ENCODE results near the gene FLACC1. TPM values are rescaled to one million over a fixed set of nuclear protein-coding genes. Genes with fewer than 3 reads are reported as not detected.

Gene FLACC1
- total and polyA plus RNA-seq, 9 of the 15 experiments (the other 6 are each of a cell fraction or from before 2014, with no cell fraction given): 0.07 to 0.68 (median 0.22) TPM; not detected in 2

DNA sequence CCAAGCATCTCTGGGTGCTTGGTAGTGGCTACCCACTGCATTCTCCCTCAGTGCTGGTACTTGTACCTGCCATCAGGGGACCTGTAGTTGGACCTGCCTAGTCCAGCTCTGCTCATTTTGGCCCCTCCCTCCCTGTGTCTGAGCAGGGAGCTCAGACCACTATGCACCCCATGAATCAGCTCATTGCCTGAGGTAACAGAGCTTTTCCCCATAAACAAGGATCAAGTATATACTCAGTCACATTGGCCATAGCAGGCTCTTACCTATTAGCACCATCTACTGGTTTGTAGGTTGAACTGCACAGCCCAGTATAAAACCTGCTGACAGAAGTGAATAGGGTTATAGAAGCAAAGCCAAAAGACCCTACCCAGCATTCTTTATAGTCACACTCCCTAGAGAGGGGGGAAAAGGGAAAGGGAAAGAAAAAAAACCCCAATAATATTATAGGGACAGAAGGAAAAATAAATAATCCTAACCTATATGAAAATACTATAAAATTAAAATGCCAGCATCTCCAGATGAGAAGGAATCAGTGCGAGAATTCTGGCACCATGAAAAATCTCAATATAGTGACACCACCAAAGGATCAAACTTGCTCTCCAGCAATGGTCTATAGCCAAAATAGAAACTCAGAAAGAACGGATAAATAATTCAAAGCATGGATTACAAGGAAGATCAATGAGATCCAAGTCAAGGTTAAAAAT, 6.9 kb upstream of the FLACC1 start (continued):
- TF ChIP-seq, protein P1, sequence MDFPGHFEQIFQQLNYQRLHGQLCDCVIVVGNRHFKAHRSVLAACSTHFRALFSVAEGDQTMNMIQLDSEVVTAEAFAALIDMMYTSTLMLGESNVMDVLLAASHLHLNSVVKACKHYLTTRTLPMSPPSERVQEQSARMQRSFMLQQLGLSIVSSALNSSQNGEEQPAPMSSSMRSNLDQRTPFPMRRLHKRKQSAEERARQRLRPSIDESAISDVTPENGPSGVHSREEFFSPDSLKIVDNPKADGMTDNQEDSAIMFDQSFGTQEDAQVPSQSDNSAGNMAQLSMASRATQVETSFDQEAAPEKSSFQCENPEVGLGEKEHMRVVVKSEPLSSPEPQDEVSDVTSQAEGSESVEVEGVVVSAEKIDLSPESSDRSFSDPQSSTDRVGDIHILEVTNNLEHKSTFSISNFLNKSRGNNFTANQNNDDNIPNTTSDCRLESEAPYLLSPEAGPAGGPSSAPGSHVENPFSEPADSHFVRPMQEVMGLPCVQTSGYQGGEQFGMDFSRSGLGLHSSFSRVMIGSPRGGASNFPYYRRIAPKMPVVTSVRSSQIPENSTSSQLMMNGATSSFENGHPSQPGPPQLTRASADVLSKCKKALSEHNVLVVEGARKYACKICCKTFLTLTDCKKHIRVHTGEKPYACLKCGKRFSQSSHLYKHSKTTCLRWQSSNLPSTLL (IDR thresholded peaks at IDR 0.05): no peak
- no peak for TF ChIP-seq SAFB (IDR thresholded peaks at IDR 0.05; ENCODE audit: borderline replicate concordance, low read depth, low read length)
- TF ChIP-seq, protein P2, sequence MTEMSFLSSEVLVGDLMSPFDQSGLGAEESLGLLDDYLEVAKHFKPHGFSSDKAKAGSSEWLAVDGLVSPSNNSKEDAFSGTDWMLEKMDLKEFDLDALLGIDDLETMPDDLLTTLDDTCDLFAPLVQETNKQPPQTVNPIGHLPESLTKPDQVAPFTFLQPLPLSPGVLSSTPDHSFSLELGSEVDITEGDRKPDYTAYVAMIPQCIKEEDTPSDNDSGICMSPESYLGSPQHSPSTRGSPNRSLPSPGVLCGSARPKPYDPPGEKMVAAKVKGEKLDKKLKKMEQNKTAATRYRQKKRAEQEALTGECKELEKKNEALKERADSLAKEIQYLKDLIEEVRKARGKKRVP (CRISPR knock-in tag; IDR thresholded peaks at IDR 0.05): no peak
- TF ChIP-seq, protein P3, sequence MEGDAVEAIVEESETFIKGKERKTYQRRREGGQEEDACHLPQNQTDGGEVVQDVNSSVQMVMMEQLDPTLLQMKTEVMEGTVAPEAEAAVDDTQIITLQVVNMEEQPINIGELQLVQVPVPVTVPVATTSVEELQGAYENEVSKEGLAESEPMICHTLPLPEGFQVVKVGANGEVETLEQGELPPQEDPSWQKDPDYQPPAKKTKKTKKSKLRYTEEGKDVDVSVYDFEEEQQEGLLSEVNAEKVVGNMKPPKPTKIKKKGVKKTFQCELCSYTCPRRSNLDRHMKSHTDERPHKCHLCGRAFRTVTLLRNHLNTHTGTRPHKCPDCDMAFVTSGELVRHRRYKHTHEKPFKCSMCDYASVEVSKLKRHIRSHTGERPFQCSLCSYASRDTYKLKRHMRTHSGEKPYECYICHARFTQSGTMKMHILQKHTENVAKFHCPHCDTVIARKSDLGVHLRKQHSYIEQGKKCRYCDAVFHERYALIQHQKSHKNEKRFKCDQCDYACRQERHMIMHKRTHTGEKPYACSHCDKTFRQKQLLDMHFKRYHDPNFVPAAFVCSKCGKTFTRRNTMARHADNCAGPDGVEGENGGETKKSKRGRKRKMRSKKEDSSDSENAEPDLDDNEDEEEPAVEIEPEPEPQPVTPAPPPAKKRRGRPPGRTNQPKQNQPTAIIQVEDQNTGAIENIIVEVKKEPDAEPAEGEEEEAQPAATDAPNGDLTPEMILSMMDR (IDR thresholded peaks at IDR 0.05 in 2 of 3, conservative IDR thresholded peaks at IDR 0.05 in 1 of 3; ENCODE audit: insufficient read depth in 2 of 3, low read depth in 1 of 3, low read length in 3 of 3): peak; percentile 61 to 77 (median 70)
- TF ChIP-seq, protein P4, sequence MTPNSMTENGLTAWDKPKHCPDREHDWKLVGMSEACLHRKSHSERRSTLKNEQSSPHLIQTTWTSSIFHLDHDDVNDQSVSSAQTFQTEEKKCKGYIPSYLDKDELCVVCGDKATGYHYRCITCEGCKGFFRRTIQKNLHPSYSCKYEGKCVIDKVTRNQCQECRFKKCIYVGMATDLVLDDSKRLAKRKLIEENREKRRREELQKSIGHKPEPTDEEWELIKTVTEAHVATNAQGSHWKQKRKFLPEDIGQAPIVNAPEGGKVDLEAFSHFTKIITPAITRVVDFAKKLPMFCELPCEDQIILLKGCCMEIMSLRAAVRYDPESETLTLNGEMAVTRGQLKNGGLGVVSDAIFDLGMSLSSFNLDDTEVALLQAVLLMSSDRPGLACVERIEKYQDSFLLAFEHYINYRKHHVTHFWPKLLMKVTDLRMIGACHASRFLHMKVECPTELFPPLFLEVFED (CRISPR knock-in tag; conservative IDR thresholded peaks at IDR 0.05): no peak
- peak; percentile 45 to 77 for TF ChIP-seq RAD21 (CRISPR knock-in tag; conservative IDR thresholded peaks at IDR 0.05 in 1 of 2, IDR thresholded peaks at IDR 0.05 in 1 of 2)
- TF ChIP-seq SMC3 (conservative IDR thresholded peaks at IDR 0.05; ENCODE audit: insufficient read depth, low read depth, low read length): peak; percentile 53
- TF ChIP-seq ZNF57 (CRISPR knock-in tag; IDR thresholded peaks at IDR 0.05): no peak
- TF ChIP-seq, protein P5, sequence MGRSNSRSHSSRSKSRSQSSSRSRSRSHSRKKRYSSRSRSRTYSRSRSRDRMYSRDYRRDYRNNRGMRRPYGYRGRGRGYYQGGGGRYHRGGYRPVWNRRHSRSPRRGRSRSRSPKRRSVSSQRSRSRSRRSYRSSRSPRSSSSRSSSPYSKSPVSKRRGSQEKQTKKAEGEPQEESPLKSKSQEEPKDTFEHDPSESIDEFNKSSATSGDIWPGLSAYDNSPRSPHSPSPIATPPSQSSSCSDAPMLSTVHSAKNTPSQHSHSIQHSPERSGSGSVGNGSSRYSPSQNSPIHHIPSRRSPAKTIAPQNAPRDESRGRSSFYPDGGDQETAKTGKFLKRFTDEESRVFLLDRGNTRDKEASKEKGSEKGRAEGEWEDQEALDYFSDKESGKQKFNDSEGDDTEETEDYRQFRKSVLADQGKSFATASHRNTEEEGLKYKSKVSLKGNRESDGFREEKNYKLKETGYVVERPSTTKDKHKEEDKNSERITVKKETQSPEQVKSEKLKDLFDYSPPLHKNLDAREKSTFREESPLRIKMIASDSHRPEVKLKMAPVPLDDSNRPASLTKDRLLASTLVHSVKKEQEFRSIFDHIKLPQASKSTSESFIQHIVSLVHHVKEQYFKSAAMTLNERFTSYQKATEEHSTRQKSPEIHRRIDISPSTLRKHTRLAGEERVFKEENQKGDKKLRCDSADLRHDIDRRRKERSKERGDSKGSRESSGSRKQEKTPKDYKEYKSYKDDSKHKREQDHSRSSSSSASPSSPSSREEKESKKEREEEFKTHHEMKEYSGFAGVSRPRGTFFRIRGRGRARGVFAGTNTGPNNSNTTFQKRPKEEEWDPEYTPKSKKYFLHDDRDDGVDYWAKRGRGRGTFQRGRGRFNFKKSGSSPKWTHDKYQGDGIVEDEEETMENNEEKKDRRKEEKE (IDR thresholded peaks at IDR 0.05; ENCODE audit: borderline replicate concordance in 1 of 2, control insufficient read depth in 1 of 2, low read depth in 2 of 2, low read length in 1 of 2): no peak
